GM12865 (cell line): ENCODE measurements around the gene MACROD1.

ENCODE experiments used
- DNase-seq: peaks from one replicate; pipeline ENCODE4 v3.0.0; 2010; ENCODE audit warnings: low read depth
- H3K4me3 ChIP-seq: 2 replicates; pipeline ENCODE4 v1.5.1; 2011; ENCODE audit warnings: mild to moderate bottlenecking, low read depth, low read length, control low read depth
- TF ChIP-seq, protein P1 (sequence below): IDR thresholded peaks from 2 replicates; pipeline ENCODE4 v1.5.1; 2011; ENCODE audit warnings: low read length, control low read depth, low read depth, inconsistent platforms; ENCODE audit not compliant: insufficient read depth; ENCODE audit errors: missing control alignments

MACROD1 gene

GRCh38 chr11:63991558-63991957 lies 174.4 kb downstream of the MACROD1 start:
- DNase-seq, result no peak
- no peak overlapping the region for H3K4me3 ChIP-seq
- TF ChIP-seq, protein P1, sequence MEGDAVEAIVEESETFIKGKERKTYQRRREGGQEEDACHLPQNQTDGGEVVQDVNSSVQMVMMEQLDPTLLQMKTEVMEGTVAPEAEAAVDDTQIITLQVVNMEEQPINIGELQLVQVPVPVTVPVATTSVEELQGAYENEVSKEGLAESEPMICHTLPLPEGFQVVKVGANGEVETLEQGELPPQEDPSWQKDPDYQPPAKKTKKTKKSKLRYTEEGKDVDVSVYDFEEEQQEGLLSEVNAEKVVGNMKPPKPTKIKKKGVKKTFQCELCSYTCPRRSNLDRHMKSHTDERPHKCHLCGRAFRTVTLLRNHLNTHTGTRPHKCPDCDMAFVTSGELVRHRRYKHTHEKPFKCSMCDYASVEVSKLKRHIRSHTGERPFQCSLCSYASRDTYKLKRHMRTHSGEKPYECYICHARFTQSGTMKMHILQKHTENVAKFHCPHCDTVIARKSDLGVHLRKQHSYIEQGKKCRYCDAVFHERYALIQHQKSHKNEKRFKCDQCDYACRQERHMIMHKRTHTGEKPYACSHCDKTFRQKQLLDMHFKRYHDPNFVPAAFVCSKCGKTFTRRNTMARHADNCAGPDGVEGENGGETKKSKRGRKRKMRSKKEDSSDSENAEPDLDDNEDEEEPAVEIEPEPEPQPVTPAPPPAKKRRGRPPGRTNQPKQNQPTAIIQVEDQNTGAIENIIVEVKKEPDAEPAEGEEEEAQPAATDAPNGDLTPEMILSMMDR, result no peak

DNA sequence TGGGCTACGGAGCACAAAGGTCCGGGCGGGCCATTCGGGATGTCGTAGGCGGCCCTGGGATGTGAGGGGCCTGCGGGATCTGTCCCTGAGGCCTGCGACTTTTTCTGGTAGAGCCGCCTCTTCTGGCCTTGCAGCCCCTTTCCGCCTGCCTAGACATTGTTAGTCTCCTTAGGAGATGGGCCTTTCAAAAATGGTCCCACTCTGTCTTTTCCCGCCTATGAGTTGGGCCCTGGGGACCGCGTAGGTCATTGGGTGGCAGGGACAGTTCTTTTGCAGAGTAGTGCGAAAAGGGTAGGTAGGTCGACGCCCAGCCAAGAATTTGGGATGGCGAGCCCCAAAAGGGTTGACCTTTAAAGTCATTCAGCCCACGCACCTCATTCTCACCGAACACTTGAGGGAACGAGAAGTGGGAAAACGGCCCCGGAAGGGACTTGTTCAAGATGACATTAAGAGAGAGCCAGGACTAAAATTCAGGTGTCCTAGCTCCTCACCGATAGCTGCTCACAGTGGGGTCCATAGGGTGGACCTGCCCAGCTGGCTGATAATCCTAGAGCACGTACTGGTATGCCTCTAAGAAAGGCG lies 178.9 kb downstream of the MACROD1 start:
- TF ChIP-seq, protein P1, result no peak
- H3K4me3 ChIP-seq, result peak overlapping the region; percentile 92
- no peak for DNase-seq

DNA sequence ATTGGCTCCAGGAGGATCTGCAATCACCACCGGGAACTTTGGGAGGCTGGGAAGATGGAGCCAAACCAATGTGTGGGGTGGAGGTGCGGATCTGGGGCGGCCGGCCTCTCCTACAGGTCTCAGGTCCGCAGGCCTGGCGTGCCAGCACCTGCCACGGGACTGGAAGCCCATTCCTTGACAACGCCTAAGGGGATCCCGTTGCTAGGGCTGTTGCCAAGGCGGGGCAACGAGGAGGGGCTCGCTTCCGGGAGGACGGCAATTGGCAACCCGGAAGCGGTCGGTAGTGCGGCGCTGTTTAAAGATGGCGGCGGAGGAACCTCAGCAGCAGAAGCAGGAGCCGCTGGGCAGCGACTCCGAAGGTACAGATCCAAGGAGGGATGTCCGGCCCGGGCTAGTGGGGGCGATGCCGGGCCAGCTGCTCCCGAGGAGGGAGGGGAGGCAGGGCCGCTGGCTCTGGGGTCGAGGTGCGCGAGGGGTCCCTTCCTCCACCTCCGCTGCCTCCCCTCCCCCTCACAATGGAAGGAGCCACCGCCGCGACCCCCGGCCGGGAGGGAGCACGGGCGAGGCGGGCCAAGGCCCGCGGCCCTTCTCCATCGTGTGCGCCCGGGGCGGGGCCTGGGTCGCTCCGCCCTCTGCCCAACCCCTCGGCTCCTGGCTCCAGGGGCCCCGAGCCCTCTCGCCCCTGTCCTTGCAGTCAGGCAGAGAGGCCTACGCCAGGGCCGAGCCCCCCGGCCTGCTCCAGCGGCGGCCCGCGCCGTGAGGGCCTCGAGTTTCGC lies 179.6 kb downstream of the MACROD1 start, which contains the start of gene OTUB1:
Gene OTUB1, plus strand, starts transcription at position 283 of the 776 bp plus-strand sequence. Its CDS starts 19 bp downstream, at position 302.
- TF ChIP-seq, protein P1, result no peak
- peak within 1 kb of the TSS; percentile 92 for H3K4me3 ChIP-seq
- DNase-seq, result peak; percentile 93

DNA sequence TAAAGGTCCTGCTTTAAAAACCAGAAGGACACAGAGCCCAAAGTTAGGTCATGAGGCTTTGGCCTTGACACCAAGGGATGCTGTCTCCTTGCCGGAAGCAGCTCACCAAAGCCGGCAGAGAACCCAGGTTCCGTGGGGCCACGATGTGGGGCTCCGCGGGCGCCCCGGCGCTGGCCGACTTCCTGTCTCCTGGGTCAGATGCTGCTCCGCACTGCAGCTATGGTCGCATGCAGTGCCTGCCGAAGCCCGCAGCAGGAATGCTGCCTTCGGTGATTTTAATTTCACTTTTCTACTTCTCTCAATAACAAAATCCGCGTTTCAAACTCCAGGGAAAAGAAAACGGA lies 180.1 kb downstream of the MACROD1 start:
- peak overlapping the region; percentile 92 for H3K4me3 ChIP-seq
- peak; percentile 82 for DNase-seq
- TF ChIP-seq, protein P1, result no peak

DNA sequence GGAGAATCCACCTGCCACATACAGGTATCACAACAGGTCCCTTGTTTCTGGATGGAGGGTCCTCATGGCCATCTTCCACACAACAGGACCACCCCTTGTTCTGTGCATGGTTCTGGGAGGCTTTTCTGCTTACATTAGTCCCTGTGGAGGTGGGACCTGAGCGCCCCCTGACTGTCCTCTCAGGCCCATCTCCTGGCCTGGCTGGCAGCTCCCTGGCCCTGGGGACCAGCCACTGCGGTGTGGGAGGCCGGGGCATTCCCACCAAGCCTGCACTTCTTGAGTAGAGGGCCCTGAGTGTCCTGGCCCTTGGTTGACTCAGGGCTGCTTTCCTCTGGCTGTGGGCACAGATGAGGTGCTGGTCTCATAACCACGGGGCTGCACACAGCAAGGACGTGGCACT lies 186.5 kb downstream of the MACROD1 start:
- TF ChIP-seq, protein P1, result no peak
- DNase-seq, result no peak
- no peak overlapping the region for H3K4me3 ChIP-seq

DNA sequence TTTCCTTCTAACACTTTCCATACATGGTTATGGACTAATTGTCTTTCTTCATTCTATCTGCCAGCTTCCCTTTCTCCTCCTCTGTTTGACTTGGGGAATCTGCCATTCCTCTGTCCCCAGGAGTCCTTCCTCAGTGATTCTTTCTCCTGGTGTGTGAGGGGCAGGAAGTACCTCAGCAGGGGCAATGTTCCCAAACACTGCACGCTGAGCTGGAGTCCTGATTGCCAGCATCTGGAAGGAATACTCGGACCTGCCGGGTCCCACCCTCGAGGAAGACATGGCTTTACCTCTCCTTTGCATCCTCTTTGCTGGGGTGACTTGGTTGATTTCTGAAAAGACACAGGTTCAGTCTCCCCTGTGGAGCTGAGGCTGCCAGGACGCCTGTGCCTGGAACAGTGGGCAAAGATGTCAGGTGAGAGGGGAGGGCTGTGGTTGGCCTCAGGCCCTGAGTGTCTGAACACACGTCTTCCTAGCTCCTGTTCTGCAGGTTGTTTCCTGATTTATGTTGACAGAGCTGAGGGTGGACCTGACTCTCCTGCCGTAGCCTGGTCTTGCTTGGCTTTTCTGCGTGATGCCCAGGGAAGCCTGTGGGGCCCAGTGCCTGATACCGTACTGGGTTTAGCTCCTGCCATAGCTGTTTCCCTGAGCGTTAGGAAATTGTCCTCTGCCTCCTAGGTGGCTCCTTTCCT lies 187.2 kb downstream of the MACROD1 start:
- H3K4me3 ChIP-seq, result no peak overlapping the region
- TF ChIP-seq, protein P1, result no peak
- DNase-seq, result no peak
